HepG2 (cell line): Measurements from ENCODE around the gene ZNF629. TPM values are rescaled to one million over a fixed set of nuclear protein-coding genes. Genes with fewer than 3 reads are reported as not detected.

Experiments used
- CC2D1A ChIP-seq: sonication (generic); formaldehyde crosslinking; IDR thresholded peaks from 2 replicates; pipeline ENCODE4 v1.8.1; 2023; ENCODE audit warnings: mild to moderate bottlenecking, missing genetic modification reagents
- CENPT ChIP-seq: sonication (generic); formaldehyde crosslinking; IDR thresholded peaks from 2 replicates; pipeline ENCODE4 v1.8.0; 2022; ENCODE audit warnings: low read depth, mild to moderate bottlenecking, moderate library complexity, missing genetic modification reagents
- KMT2A ChIP-seq: sonication (generic); formaldehyde crosslinking; IDR thresholded peaks from 2 replicates; pipeline ENCODE4 v1.4.0; 2020; ENCODE audit warnings: missing genetic modification reagents
- NCOA1 ChIP-seq: sonication (generic); formaldehyde crosslinking; IDR thresholded peaks from 2 replicates; pipeline ENCODE4 v1.9.0; 2021; ENCODE audit warnings: missing genetic modification reagents
- SP4 ChIP-seq: sonication (generic); formaldehyde crosslinking; IDR thresholded peaks from 2 replicates; pipeline ENCODE4 v1.8.1; 2023; ENCODE audit warnings: mild to moderate bottlenecking, missing genetic modification reagents
- TAF1 ChIP-seq: sonication (generic); formaldehyde crosslinking; IDR thresholded peaks from 2 replicates; pipeline ENCODE4 v1.4.0; 2020; ENCODE audit warnings: missing genetic modification reagents
- TBP ChIP-seq: sonication (generic); formaldehyde crosslinking; IDR thresholded peaks from 2 replicates; pipeline ENCODE4 v1.5.0; 2020; ENCODE audit warnings: missing genetic modification reagents
- ZFP41 ChIP-seq: sonication (generic); formaldehyde crosslinking; IDR thresholded peaks from 2 replicates; pipeline ENCODE4 v1.4.0; 2020; ENCODE audit warnings: mild to moderate bottlenecking, missing genetic modification reagents, borderline replicate concordance
- ZKSCAN5 ChIP-seq: sonication (generic); formaldehyde crosslinking; IDR thresholded peaks from 2 replicates; pipeline ENCODE4 v1.5.1; 2020; ENCODE audit warnings: mild to moderate bottlenecking, missing genetic modification reagents
- ZNF343 ChIP-seq: sonication (generic); formaldehyde crosslinking; IDR thresholded peaks from 2 replicates; pipeline ENCODE4 v1.4.0; 2020; ENCODE audit warnings: mild to moderate bottlenecking, missing genetic modification reagents
- ZNF430 ChIP-seq: sonication (generic); formaldehyde crosslinking; IDR thresholded peaks from 2 replicates; pipeline ENCODE4 v1.9.0; 2021; ENCODE audit warnings: mild to moderate bottlenecking, missing genetic modification reagents
- ZNF775 ChIP-seq: sonication (generic); formaldehyde crosslinking; IDR thresholded peaks from 2 replicates; pipeline ENCODE4 v1.4.0; 2020; ENCODE audit warnings: missing genetic modification reagents, mild to moderate bottlenecking, moderate library complexity, borderline replicate concordance
- polyA plus RNA-seq, 8 experiments: library from polyadenylated mRNA; depleted of rRNA in 3 of 8; stranded (reverse) in 7 of 8; unstranded in 1 of 8; fragments of >200 nt; fragmentation: Illumina TruSeq in 4 of 8; extraction: Trizol in 4 of 8; gene quantifications; 2 replicates each; pipeline versions ENCODE4 v1.2.1 to v1.2.3, GENCODE V29; 2011 to 2016; ENCODE audit warnings: low read depth in 4 of 8, missing spikeins in 1 of 8, mixed read lengths in 1 of 8; ENCODE audit not compliant: insufficient read depth in 1 of 8
- total RNA-seq, 5 experiments: library from RNA; depleted of rRNA; stranded (reverse); fragments of >200 nt; fragmentation: Illumina TruSeq; extraction: Trizol; gene quantifications; 2 replicates each; pipeline ENCODE4 v1.2.3, GENCODE V29; 2016; ENCODE audit warnings: low read depth in 1 of 5
- TF ChIP-seq, protein P1 (sequence below): sonication (generic); formaldehyde crosslinking; IDR thresholded peaks from 2 replicates; pipeline ENCODE4 v1.5.0; 2020; ENCODE audit warnings: mild to moderate bottlenecking, missing genetic modification reagents, borderline replicate concordance
- TF ChIP-seq, protein P2 (sequence below): sonication (generic); formaldehyde crosslinking; IDR thresholded peaks from 2 replicates; pipeline ENCODE4 v1.9.0; 2021; ENCODE audit warnings: missing genetic modification reagents, borderline replicate concordance
- TF ChIP-seq, protein P3 (sequence below): sonication (generic); formaldehyde crosslinking; IDR thresholded peaks from 2 replicates; pipeline ENCODE4 v1.4.0; 2020; ENCODE audit warnings: mild to moderate bottlenecking, missing genetic modification reagents

Gene ZNF629
- total and polyA plus RNA-seq, 2 of the 13 experiments (the other 11 are each of a cell fraction or from before 2014, with no cell fraction given) = 6.1 to 16.5 TPM

DNA sequence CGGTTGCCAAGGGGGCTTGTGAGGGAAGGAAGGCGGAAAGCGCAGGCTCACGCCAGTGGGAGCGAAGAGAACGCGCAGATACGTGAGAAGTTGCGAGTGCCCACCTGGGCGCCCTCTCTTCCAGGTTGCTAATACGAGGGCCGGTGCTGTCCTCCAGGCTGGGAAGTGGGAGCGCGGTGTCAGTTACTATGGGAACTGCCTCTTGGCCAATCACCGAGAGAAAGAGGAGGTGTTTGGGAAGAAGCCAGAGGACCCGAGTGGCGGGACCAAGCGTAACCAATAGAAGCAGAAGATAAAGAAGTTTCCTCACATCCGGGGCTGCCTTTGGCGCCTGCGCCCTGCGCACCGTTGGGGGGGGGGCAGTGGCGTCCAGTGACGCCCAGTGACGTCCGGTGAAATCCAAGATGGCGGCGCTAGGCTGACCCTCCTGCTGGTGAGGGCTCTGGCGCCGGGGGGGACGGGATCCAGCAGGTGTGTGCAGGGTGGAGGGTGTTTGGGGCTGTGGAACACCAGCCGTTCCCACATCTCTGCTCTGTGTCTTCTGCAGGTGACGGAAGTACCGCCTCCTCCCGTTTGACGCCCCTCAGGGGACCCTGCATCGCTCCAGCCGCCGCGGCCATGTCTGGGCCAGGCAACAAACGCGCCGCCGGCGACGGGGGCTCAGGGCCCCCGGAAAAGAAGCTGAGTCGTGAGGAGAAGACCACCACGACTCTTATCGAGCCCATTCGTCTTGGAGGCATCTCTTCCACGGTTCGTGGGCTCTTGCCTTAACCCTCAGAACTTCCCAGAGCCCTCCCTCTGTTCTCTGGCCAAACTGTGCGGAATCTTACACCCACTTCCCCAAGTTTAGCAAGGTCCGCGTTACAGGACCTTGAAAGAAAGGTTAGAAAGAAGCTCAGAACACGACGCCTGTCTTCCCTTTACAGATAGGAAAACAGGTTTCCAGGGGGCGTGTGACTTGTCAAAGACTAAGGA is 24.8 kb downstream of the ZNF629 start, which contains the start of the genes CFAP119 and RNF40 (continued):
- TF ChIP-seq, protein P1, sequence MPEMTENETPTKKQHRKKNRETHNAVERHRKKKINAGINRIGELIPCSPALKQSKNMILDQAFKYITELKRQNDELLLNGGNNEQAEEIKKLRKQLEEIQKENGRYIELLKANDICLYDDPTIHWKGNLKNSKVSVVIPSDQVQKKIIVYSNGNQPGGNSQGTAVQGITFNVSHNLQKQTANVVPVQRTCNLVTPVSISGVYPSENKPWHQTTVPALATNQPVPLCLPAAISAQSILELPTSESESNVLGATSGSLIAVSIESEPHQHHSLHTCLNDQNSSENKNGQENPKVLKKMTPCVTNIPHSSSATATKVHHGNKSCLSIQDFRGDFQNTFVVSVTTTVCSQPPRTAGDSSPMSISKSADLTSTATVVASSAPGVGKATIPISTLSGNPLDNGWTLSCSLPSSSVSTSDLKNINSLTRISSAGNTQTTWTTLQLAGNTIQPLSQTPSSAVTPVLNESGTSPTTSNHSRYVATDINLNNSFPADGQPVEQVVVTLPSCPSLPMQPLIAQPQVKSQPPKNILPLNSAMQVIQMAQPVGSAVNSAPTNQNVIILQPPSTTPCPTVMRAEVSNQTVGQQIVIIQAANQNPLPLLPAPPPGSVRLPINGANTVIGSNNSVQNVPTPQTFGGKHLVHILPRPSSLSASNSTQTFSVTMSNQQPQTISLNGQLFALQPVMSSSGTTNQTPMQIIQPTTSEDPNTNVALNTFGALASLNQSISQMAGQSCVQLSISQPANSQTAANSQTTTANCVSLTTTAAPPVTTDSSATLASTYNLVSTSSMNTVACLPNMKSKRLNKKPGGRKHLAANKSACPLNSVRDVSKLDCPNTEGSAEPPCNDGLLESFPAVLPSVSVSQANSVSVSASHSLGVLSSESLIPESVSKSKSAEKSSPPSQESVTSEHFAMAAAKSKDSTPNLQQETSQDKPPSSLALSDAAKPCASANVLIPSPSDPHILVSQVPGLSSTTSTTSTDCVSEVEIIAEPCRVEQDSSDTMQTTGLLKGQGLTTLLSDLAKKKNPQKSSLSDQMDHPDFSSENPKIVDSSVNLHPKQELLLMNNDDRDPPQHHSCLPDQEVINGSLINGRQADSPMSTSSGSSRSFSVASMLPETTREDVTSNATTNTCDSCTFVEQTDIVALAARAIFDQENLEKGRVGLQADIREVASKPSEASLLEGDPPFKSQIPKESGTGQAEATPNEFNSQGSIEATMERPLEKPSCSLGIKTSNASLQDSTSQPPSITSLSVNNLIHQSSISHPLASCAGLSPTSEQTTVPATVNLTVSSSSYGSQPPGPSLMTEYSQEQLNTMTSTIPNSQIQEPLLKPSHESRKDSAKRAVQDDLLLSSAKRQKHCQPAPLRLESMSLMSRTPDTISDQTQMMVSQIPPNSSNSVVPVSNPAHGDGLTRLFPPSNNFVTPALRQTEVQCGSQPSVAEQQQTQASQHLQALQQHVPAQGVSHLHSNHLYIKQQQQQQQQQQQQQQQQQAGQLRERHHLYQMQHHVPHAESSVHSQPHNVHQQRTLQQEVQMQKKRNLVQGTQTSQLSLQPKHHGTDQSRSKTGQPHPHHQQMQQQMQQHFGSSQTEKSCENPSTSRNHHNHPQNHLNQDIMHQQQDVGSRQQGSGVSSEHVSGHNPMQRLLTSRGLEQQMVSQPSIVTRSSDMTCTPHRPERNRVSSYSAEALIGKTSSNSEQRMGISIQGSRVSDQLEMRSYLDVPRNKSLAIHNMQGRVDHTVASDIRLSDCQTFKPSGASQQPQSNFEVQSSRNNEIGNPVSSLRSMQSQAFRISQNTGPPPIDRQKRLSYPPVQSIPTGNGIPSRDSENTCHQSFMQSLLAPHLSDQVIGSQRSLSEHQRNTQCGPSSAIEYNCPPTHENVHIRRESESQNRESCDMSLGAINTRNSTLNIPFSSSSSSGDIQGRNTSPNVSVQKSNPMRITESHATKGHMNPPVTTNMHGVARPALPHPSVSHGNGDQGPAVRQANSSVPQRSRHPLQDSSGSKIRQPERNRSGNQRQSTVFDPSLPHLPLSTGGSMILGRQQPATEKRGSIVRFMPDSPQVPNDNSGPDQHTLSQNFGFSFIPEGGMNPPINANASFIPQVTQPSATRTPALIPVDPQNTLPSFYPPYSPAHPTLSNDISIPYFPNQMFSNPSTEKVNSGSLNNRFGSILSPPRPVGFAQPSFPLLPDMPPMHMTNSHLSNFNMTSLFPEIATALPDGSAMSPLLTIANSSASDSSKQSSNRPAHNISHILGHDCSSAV = no peak
- TF ChIP-seq CC2D1A (CRISPR knock-in tag) (no peak), ZNF343 (CRISPR knock-in tag) (no peak), CENPT (CRISPR knock-in tag) (no peak; the same call in 1 of the 2 replicates), ZNF775 (CRISPR knock-in tag) (peak; percentile 47; the same call in 1 of the 2 replicates), ZFP41 (CRISPR knock-in tag) (no peak; the same call in 1 of the 2 replicates), TAF1 (CRISPR knock-in tag) (peak; percentile 97), NCOA1 (CRISPR knock-in tag) (peak; percentile 83; the same call in 1 of the 2 replicates), TBP (0 out of 2 replicates have a peak, but pooled peaks have one; percentile 87), SP4 (CRISPR knock-in tag) (peak; percentile 87), ZKSCAN5 (CRISPR knock-in tag) (no peak), KMT2A (peak; percentile 5; the same call in 1 of the 2 replicates), ZNF430 (CRISPR knock-in tag) (peak; percentile 67; the same call in 1 of the 2 replicates)
- TF ChIP-seq, protein P2, sequence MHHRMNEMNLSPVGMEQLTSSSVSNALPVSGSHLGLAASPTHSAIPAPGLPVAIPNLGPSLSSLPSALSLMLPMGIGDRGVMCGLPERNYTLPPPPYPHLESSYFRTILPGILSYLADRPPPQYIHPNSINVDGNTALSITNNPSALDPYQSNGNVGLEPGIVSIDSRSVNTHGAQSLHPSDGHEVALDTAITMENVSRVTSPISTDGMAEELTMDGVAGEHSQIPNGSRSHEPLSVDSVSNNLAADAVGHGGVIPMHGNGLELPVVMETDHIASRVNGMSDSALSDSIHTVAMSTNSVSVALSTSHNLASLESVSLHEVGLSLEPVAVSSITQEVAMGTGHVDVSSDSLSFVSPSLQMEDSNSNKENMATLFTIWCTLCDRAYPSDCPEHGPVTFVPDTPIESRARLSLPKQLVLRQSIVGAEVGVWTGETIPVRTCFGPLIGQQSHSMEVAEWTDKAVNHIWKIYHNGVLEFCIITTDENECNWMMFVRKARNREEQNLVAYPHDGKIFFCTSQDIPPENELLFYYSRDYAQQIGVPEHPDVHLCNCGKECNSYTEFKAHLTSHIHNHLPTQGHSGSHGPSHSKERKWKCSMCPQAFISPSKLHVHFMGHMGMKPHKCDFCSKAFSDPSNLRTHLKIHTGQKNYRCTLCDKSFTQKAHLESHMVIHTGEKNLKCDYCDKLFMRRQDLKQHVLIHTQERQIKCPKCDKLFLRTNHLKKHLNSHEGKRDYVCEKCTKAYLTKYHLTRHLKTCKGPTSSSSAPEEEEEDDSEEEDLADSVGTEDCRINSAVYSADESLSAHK = no peak
- TF ChIP-seq, protein P3, sequence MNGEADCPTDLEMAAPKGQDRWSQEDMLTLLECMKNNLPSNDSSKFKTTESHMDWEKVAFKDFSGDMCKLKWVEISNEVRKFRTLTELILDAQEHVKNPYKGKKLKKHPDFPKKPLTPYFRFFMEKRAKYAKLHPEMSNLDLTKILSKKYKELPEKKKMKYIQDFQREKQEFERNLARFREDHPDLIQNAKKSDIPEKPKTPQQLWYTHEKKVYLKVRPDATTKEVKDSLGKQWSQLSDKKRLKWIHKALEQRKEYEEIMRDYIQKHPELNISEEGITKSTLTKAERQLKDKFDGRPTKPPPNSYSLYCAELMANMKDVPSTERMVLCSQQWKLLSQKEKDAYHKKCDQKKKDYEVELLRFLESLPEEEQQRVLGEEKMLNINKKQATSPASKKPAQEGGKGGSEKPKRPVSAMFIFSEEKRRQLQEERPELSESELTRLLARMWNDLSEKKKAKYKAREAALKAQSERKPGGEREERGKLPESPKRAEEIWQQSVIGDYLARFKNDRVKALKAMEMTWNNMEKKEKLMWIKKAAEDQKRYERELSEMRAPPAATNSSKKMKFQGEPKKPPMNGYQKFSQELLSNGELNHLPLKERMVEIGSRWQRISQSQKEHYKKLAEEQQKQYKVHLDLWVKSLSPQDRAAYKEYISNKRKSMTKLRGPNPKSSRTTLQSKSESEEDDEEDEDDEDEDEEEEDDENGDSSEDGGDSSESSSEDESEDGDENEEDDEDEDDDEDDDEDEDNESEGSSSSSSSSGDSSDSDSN = peak; percentile 62
